ENCODE results near the gene CD200.

DNA sequence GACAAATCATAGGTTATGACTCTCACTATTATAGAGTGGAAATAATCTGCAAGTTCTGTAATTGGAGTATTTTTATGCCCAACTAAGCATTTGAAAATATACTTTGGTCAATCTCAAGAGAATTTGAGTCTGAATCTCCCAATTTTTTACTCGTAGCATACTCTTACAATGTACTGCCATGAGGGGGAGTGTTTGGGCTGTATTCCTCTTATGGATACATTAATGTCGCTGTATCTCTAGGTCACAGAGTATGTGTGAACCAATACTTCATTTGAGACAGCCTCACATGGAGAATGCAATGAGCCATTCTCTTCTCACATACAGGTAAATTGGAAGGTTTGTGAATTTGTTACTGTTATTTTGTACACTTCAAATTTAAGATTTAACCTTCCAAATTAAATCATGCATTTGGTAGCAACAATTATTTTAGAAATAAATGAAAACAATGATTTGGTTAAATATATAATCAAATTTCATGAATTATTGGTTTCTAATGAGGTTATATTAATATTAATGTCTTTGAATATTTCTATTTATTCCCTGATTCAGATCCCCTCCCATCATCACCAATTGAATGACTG lies 5.5 kb upstream of the CD200 start:
- TF ChIP-seq FOXM1 (IDR thresholded peaks at IDR 0.05; ENCODE audit: borderline replicate concordance) (no peak), SP1 (IDR thresholded peaks at IDR 0.05) (no peak), TARDBP (IDR thresholded peaks at IDR 0.05) (no peak)

All from HEK293T (cell line).